Heart left ventricle (tissue), 16 donors: ENCODE data around the gene RPL21. TPM values are rescaled to one million over a fixed set of nuclear protein-coding genes. Genes with fewer than 3 reads are reported as not detected.
"Not testable (repeated sequence)": the region's sequence is repeated elsewhere in the genome, so short reads cannot be mapped to it uniquely, and the experiment has no call there.

Source experiments
- ATAC-seq, 4 donors: fragments of 200-7000 bp; cut with Tn5 transposase; one replicate each; pipeline ENCODE4 v1.9.1; 2020 to 2022; ENCODE audit warnings: moderate library complexity in 4 of 4, mild to moderate bottlenecking in 3 of 4, moderate number of reproducible peaks in 1 of 4
- DNase-seq, 5 donors: peaks; one replicate each; pipeline ENCODE4 v3.0.0-alpha.2; 2020
- H3K27ac ChIP-seq, 12 donors: fragments of 200-600 bp; sonication (generic) in 4 of 12; one replicate each; pipeline versions ENCODE4 v1.5.0 to v1.8.0; 2016 to 2022; ENCODE audit warnings: mild to moderate bottlenecking in 2 of 12
- H3K27me3 ChIP-seq, 9 donors: fragments of 200-600 bp; sonication (generic) in 2 of 9; one replicate each; pipeline versions ENCODE4 v1.5.1 to v1.8.0; 2016 to 2022; ENCODE audit warnings: mild to moderate bottlenecking in 3 of 9
- H3K36me3 ChIP-seq, 9 donors: fragments of 200-600 bp; sonication (generic) in 2 of 9; one replicate each; pipeline versions ENCODE4 v1.5.0 to v1.8.0; 2018 to 2022; ENCODE audit warnings: mild to moderate bottlenecking in 2 of 9
- H3K4me1 ChIP-seq, 12 donors: fragments of 200-600 bp; sonication (generic) in 4 of 12; one replicate each; pipeline versions ENCODE4 v1.5.0 to v1.8.0; 2016 to 2022; ENCODE audit warnings: mild to moderate bottlenecking in 3 of 12
- H3K4me3 ChIP-seq, 12 donors: fragments of 200-600 bp; sonication (generic) in 4 of 12; one replicate each; pipeline versions ENCODE4 v1.5.0 to v1.8.0; 2017 to 2022; ENCODE audit warnings: mild to moderate bottlenecking in 9 of 12, moderate library complexity in 4 of 12
- H3K9me3 ChIP-seq, 12 donors: fragments of 200-600 bp; sonication (generic) in 4 of 12; one replicate each; pipeline versions ENCODE4 v1.5.0 to v1.8.0; 2016 to 2022; ENCODE audit warnings: mild to moderate bottlenecking in 1 of 12
- POLR2A ChIP-seq, 2 donors: fragments of 450-650 bp; IDR thresholded peaks; one replicate each; pipeline ENCODE4 v1.6.1; 2017; ENCODE audit warnings: antibody characterized with exemption in 2 of 2, mild to moderate bottlenecking in 2 of 2, moderate library complexity in 2 of 2
- WGBS, 4 donors: extraction: QIAGEN DNeasy Blood & Tissue Kit in 2 of 4; methylation state at CpG; one replicate each; pipeline versions ENCODE4 v1.1.5 to v1.1.7; 2013 to 2018; 5-methylcytosine and 5-hydroxymethylcytosine counted together
- intact Hi-C, 10 donors: fragments of 100-400 bp; cut with DNase I; formaldehyde crosslinking; loops; one replicate each; pipeline versions ENCODE4 v1.11.1 to v1.14.2; 2022
- polyA plus RNA-seq, 2 donors: library from polyadenylated mRNA; stranded (reverse); fragments of 200-250 nt; gene quantifications; one replicate each; pipeline ENCODE4 v1.2.3, GENCODE V29; 2013
- total RNA-seq, 9 donors: library from RNA; depleted of rRNA in 2 of 9; stranded (reverse); fragments of >200 nt in 2 of 9; fragmentation: NEBNext Ultra II Directional in 3 of 9; extraction: Animal tissue kit (Norgen Biotek cat#: 25700) in 3 of 9; gene quantifications; one replicate each; pipeline versions ENCODE4 v1.1.0 to v1.2.4, GENCODE V29; 2016 to 2023
- TF ChIP-seq, protein P1 (sequence below), 12 donors: fragments of 200-600 bp; sonication (generic) in 4 of 12; IDR thresholded peaks; one replicate each; pipeline versions ENCODE4 v1.5.0 to v1.8.0; 2018 to 2022; ENCODE audit warnings: antibody characterized with exemption in 12 of 12, mild to moderate bottlenecking in 5 of 12
- donor health status: ischemic (EF 13 %, LVEDD 7.1; RV severe dilation, severe dysfunction).
- donor health status: healthy with polysubstance abuse.
- donor health status: DM: no; HTN: yes; CAD: no.
- donor health status: DM: no; HTN: no; CAD: no.
- donor health status: ischemic (EF 25% LVEDD 6.9; RV normal size, moderate dysfunction).
- donor health status: ischemic (EF 25% LVEDD 5.7; RV mildly dilated, moderate dysfunction).
- donor health status: healthy.
- donor health status: DM: yes; HTN: yes; CAD: no.
- donor health status: ischemic (EF 35%, LVEDD 5.7; RV mildly dilated, moderate dysfunction).
- donor health status: nonischemic (EF 11% LVEDD 7.7; RV severe dilation, severe dysfunction).
- donor health status: DM: yes; HTN: yes; CAD: no.
- donor health status: PGD.
- donor health status: ischemic (EF 29% LVEDD 5.4; RV normal size, mild dysfunction).
- donor health status: nonischemic (EF 23%, LVEDD 6.1; RV moderate dilation, normal function).

RPL21 gene
- total and polyA plus RNA-seq, 11 donors, result 292 to 1,593 (median 609) TPM

DNA sequence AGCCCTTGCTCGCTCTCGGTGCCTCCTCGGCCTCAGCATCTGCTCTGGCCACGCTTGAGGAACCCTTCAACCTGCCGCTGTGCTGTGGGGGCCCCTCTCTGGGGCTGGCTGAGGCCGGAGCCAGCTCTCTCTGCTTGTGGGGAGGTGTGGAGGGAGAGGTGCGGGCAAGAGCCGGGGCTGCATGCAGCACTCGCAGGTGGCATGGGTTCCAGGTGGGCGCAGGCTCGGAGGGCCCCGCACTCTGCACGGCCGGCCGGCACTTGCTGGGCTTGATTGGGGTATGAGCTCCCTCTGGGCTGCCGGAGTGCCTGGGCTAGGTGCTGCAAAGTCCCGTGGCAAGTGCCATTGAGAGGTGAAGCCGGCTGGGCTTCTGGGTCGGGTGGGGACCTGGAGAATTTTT, 31.7 kb upstream of the RPL21 start:
- 88 to 96% (median 89%) methylated on average over 7 to 19 of the region's 19 CpGs for WGBS, 4 donors
- no peak for ATAC-seq
- Histone ChIP-seq H3K9me3 (peaks cover 0 to 5% (median 0%) of the 10 kb centered on the region in 12 donors), H3K4me3 (no peak overlapping the region), H3K27ac (no peak overlapping the region), H3K4me1 (no peaks in the 10 kb centered on the region), H3K36me3 (no peaks in the 10 kb centered on the region), H3K27me3 (no peaks in the 10 kb centered on the region)
- DNase-seq, result no peak
- intact Hi-C loops, result no loop called here
- TF ChIP-seq, protein P1, sequence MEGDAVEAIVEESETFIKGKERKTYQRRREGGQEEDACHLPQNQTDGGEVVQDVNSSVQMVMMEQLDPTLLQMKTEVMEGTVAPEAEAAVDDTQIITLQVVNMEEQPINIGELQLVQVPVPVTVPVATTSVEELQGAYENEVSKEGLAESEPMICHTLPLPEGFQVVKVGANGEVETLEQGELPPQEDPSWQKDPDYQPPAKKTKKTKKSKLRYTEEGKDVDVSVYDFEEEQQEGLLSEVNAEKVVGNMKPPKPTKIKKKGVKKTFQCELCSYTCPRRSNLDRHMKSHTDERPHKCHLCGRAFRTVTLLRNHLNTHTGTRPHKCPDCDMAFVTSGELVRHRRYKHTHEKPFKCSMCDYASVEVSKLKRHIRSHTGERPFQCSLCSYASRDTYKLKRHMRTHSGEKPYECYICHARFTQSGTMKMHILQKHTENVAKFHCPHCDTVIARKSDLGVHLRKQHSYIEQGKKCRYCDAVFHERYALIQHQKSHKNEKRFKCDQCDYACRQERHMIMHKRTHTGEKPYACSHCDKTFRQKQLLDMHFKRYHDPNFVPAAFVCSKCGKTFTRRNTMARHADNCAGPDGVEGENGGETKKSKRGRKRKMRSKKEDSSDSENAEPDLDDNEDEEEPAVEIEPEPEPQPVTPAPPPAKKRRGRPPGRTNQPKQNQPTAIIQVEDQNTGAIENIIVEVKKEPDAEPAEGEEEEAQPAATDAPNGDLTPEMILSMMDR (IDR thresholded peaks at IDR 0.05), result no peak
- no peak for TF ChIP-seq POLR2A (IDR thresholded peaks at IDR 0.05)

DNA sequence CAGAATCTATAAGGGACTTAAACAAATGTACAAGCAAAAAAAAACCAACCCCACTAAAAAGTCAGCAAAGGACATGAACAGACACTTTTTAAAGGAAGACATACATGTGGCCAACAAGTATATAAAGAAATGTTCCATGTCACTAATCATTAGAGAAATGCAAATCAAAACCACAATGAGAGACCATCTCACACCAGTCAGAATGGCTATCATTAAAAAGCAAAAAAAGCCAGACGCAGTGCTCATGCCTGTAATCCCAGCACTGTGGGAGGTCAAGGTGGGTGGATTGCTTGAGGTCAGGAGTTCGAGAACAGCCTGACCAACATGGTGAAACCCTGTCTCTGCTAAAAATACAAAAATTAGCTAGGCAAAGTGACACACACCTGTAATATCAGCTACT, 29.3 kb upstream of the RPL21 start:
- H3K27me3 ChIP-seq, H3K36me3 ChIP-seq, H3K4me1 ChIP-seq, DNase-seq, H3K4me3 ChIP-seq, ATAC-seq, H3K27ac ChIP-seq, H3K9me3 ChIP-seq, intact Hi-C loops: not testable (repeated sequence)
- WGBS, 4 donors, result 64 to 77% (median 69%) methylated on average over 2 of the region's 2 CpGs

DNA sequence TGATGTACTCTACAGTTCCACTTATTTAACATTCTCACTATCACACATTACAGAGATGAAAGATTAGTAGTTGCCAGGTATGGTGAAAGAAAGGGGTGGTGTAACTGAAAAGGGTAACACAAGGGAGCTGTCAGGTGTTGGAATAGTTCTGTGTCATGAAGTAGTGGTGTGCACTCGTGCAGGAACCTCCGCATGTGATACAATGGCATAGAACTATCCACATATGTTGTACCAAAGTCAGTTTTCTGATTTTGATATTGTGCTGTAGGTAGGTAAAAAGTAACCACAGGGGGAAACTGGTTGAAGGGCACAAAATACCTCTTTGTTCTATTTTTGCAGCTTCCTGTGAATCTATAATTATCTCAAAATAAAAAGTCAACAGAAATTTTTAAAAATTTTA, 24.4 kb upstream of the RPL21 start:
- H3K27ac ChIP-seq, result no peak overlapping the region
- H3K4me1 ChIP-seq, result no peaks in the 10 kb centered on the region
- peaks cover 0 to 18% (median 0%) of the 10 kb centered on the region in 12 donors for H3K9me3 ChIP-seq
- intact Hi-C loops, result no loop called here
- DNase-seq (no peak), ATAC-seq (no peak)
- 70 to 91% (median 78%) methylated on average over 2 of the region's 2 CpGs for WGBS, 4 donors
- H3K27me3 ChIP-seq, result no peaks in the 10 kb centered on the region
- no peaks in the 10 kb centered on the region for H3K36me3 ChIP-seq
- TF ChIP-seq, protein P1 (IDR thresholded peaks at IDR 0.05), result no peak
- no peak for TF ChIP-seq POLR2A (IDR thresholded peaks at IDR 0.05)
- H3K4me3 ChIP-seq, result no peak overlapping the region

DNA sequence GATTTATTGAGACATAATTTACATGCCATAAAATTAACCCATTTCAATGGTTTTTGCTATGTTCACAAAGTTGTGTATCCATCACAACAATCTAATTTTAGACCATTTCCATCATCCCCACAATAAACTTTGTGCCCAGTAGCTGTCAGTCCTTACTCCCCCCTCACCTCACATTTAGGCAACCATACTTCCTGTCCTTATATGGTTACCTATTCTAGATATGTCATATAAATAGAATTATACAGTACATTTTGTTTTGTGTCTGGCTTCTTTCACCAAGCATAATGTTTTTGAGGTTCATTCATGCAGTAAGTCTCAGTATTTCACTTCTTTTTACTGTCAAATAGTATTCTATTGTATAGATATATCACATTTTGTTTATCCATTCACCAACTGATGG, 23.2 kb upstream of the RPL21 start:
- no peaks in the 10 kb centered on the region for H3K36me3 ChIP-seq
- ATAC-seq (peak in 1 of 4 donors; percentile 67), DNase-seq (no peak)
- H3K4me3 ChIP-seq, result no peak overlapping the region
- no peaks in the 10 kb centered on the region for H3K4me1 ChIP-seq
- H3K27ac ChIP-seq, result no peak overlapping the region
- TF ChIP-seq, protein P1 (IDR thresholded peaks at IDR 0.05), result no peak
- no peak for TF ChIP-seq POLR2A (IDR thresholded peaks at IDR 0.05)
- H3K27me3 ChIP-seq, result no peaks in the 10 kb centered on the region
- H3K9me3 ChIP-seq, result peaks cover 0 to 23% (median 0%) of the 10 kb centered on the region in 12 donors
- intact Hi-C loops, result no loop called here

DNA sequence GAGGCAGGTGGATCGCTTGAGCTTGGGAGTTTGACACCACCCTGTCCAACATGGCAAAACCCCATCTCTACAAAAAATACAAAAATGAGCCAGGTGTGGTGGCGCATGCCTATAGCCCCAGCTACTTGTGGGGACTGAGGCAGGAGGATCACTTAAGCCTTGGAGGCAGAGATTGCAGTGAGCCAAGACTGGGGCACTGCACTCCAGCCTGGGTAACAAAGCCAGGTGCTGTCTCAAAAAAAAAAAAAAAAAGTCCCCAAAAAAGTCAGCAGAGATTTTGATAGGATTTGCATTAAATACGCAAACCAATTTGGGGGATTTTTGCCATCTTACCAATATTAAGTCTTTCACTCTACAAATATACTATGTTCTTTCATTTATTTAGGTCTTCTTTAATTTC, 21.7 kb upstream of the RPL21 start:
- WGBS, 4 donors, result 93 to 97% (median 95%) methylated on average over 3 of the region's 3 CpGs
- H3K27ac ChIP-seq, result no peak overlapping the region
- no peak for TF ChIP-seq POLR2A (IDR thresholded peaks at IDR 0.05)
- TF ChIP-seq, protein P1 (IDR thresholded peaks at IDR 0.05), result no peak
- H3K4me3 ChIP-seq, result no peak overlapping the region
- H3K4me1 ChIP-seq, result no peaks in the 10 kb centered on the region
- intact Hi-C loops, result no loop called here
- H3K9me3 ChIP-seq, result peaks cover 0 to 23% (median 0%) of the 10 kb centered on the region in 12 donors
- H3K36me3 ChIP-seq, result no peaks in the 10 kb centered on the region
- ATAC-seq (no peak), DNase-seq (no peak)
- H3K27me3 ChIP-seq, result no peaks in the 10 kb centered on the region
